GM12873 (cell line): ENCODE results near the gene DHFR.

Source experiments
- CTCF ChIP-seq: IDR thresholded peaks from 2 replicates; pipeline ENCODE4 v1.5.1; 2012; ENCODE audit warnings: low read depth, mild to moderate bottlenecking, moderate library complexity, low read length, control low read depth; ENCODE audit not compliant: insufficient read depth; ENCODE audit errors: missing control alignments

The DHFR gene

DNA sequence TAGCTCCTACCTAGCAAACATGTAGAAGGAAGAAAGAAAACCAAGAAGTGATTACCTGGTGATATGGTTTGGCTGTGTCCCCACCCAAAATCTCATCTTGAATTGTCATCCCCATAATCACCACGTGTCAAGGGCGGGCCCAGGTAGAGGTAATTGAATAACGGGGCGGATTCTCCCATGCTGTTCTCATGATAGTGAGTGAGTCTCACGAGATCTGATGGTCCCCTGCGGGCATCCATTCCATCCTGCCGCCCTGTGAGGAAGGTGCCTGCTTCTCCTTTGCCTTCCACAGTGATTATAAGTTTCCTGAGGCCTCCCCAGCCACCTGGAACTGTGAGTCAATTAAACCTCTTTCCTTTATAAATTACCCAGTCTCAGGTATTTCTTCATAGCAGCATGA is 57.3 kb downstream of the DHFR start:
- TF ChIP-seq CTCF: no peak

DNA sequence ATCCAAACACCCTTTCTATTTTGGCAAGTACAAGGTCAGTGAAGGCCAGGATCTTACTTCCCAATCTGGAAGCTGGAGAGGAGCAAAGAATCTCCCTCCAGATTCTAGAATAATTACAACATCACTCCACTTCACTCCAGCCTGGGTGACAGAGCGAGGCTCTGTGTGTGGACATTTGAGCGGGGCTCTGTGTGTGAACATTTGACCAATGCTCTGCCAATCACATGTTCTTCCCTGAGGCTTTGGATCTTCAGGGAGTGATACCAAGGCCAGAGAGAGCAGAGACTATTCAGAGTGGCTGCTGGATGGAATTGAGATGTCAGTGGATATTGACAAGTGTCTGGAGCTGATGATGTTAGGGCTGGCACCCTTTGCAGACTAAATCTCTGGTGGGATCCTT is 60.0 kb downstream of the DHFR start:
- TF ChIP-seq CTCF: no peak

- no peak for TF ChIP-seq CTCF
Measured at GRCh38 chr5:80592761-80593160, 62.0 kb downstream of the DHFR start.

DNA sequence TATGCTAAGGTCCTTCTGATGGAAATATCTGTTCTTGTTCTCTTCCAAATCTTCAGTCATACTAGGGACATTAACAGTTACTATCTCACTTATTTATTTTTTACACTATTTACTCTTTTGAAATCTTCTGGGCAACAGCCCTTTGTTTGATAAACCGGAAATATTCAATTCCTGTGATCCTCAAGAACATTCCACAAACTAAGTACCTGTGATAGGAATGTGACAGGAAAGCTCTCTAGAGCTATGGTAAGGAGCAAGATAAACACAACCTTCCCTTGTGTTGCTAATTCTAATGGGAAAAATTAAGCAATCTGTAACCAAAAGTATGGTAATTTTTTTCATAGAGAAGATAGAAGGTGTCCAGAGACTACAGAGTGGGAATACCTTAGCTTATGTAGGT is 62.7 kb downstream of the DHFR start:
- TF ChIP-seq CTCF: no peak

GRCh38 chr5:80591352-80591751 is 63.4 kb downstream of the DHFR start:
- TF ChIP-seq CTCF: no peak

- no peak for TF ChIP-seq CTCF
Measured at GRCh38 chr5:80590766-80591165, 64.0 kb downstream of the DHFR start.

DNA sequence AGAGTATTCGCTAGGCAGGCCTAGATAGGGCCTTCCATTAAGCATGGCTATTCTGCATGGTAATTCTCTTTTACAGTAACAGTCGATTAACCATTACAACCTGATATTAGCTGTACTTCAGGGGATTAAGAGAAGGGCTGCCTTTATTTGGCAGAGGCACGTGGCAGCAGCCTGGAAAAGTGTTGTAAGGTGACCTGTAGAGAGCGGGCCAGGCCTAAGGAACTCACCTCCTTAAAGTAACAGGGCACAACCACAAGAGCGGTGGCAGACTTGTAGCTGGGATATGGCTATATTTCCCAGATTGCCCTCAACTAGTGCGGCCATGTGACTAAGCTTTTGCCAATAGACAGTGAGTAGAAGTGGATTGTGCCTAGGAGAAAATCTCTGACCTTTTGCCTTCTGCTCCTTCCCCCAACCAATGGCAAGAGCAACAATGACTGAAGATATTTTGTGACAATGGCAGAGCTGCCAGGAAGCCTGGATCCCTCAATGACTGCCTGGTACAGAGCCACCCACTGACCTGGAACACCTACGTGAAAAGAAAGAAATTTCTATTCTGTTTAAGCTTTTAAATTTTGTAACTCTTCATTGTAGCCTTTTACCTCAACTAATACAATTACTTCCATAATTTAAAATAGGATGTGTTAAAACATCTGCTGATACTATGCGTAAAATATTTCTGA is 65.8 kb downstream of the DHFR start:
- no peak for TF ChIP-seq CTCF
